Progenitor cell of endocrine pancreas (in vitro differentiated cells): ENCODE data around the gene NR1D2. TPM values are rescaled to one million over a fixed set of nuclear protein-coding genes. Genes with fewer than 3 reads are reported as not detected.
A peak's percentile ranks its signal among the peaks of the same experiment; 100 is the strongest.

Source experiments
- DNase-seq: peaks from one replicate; pipeline ENCODE4 v3.0.0; 2021; ENCODE audit warnings: low spot score; ENCODE audit not compliant: unreplicated experiment
- H3K27ac Mint-ChIP-seq: 2 replicates; pipeline ENCODE4 v1.8.0; 2021; ENCODE audit warnings: mild to moderate bottlenecking, moderate library complexity, mixed read lengths
- H3K27me3 Mint-ChIP-seq: 2 replicates; pipeline ENCODE4 v1.8.0; 2021; ENCODE audit warnings: mixed read lengths
- H3K36me3 Mint-ChIP-seq: 2 replicates; pipeline ENCODE4 v1.8.0; 2022; ENCODE audit warnings: mixed read lengths; ENCODE audit not compliant: insufficient read depth
- H3K4me1 Mint-ChIP-seq: 2 replicates; pipeline ENCODE4 v1.8.0; 2021; ENCODE audit warnings: low read depth, mixed read lengths
- H3K4me3 Mint-ChIP-seq: 2 replicates; pipeline ENCODE4 v1.8.0; 2021; ENCODE audit warnings: low read depth, mild to moderate bottlenecking, moderate library complexity, mixed read lengths
- H3K9me3 Mint-ChIP-seq: 2 replicates; pipeline ENCODE4 v1.8.0; 2021; ENCODE audit warnings: low read depth, mixed read lengths
- total RNA-seq: library from RNA; stranded (reverse); gene quantifications from 2 replicates; pipeline ENCODE4 v1.2.1, GENCODE V29; 2021
- TF ChIP-seq, protein P1 (sequence below): fragments of 200-600 bp; sonication (generic); IDR thresholded peaks from one replicate; pipeline ENCODE4 v1.5.0; 2021; ENCODE audit warnings: antibody characterized with exemption, mild to moderate bottlenecking; ENCODE audit not compliant: unreplicated experiment

Gene NR1D2
- total RNA-seq, 1 donor from 2014 or later: 14.9 TPM

DNA sequence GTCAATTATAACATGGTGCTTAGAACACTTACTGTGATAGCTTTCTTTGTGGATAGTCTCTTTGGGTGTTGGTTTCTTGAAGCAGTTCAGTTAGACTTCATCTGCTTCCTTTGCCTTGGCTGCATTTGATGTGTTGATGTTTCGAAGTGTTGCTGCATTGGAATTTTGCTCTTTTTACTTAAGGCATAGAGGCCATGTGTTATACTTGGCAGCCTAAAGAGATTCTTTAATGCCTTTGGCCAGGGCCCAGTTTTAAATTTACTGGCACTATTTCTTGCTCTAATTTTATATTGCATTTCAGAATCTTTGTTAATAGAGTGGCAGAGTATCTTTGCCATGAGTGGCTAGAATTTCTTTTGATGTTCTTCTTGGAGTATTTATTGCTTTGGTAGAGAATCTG, 21.2 kb downstream of the NR1D2 start:
- no peaks in the 10 kb centered on the region for H3K9me3 Mint-ChIP-seq
- H3K27me3 Mint-ChIP-seq: no peaks in the 10 kb centered on the region
- DNase-seq: no peak
- H3K4me1 Mint-ChIP-seq: no peaks in the 10 kb centered on the region
- TF ChIP-seq, protein P1, sequence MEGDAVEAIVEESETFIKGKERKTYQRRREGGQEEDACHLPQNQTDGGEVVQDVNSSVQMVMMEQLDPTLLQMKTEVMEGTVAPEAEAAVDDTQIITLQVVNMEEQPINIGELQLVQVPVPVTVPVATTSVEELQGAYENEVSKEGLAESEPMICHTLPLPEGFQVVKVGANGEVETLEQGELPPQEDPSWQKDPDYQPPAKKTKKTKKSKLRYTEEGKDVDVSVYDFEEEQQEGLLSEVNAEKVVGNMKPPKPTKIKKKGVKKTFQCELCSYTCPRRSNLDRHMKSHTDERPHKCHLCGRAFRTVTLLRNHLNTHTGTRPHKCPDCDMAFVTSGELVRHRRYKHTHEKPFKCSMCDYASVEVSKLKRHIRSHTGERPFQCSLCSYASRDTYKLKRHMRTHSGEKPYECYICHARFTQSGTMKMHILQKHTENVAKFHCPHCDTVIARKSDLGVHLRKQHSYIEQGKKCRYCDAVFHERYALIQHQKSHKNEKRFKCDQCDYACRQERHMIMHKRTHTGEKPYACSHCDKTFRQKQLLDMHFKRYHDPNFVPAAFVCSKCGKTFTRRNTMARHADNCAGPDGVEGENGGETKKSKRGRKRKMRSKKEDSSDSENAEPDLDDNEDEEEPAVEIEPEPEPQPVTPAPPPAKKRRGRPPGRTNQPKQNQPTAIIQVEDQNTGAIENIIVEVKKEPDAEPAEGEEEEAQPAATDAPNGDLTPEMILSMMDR: no peak
- H3K4me3 Mint-ChIP-seq: no peak overlapping the region
- peak overlapping the region; percentile 17 for H3K27ac Mint-ChIP-seq
- H3K36me3 Mint-ChIP-seq: peaks cover 26% of the 10 kb centered on the region

DNA sequence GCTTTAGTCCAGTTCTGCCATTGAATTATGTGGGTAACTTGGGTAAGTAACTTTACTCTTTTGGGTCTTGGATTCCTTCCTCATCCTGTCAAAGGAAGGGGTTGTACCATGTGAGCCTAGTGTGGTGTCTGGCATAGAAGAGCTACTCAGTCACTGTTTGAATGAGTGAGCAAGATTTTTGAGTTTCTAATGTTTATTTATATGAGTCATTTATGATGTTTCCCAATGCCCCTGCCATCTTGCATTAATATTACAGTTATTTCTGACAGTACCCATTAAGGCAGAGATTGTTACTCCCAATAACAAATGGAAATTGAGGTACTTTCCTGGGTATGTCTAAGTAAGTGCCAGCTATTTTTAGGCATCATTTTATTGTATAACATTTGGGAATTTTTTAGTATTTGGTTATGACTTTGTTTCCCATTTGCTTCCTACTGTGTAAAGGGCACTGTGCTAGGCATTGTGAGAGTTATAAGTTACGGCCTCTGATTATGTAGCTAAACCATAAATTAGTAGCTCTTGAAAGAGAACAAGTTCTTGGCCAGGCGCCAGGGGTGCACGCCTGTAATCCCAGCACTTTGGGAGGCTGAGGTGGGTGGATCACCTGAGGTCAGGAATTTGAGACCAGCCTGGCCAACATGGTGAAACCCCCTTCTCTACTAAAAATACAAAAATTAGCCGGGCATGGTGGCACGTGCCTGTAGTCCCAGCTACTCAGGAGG, 23.5 kb downstream of the NR1D2 start:
- Mint-ChIP-seq H3K27me3 (no peaks in the 10 kb centered on the region), H3K36me3 (peaks cover 15% of the 10 kb centered on the region), H3K4me1 (no peaks in the 10 kb centered on the region), H3K4me3 (no peak overlapping the region), H3K27ac (no peak overlapping the region), H3K9me3 (no peaks in the 10 kb centered on the region)
- TF ChIP-seq, protein P1: no peak
- DNase-seq: no peak

DNA sequence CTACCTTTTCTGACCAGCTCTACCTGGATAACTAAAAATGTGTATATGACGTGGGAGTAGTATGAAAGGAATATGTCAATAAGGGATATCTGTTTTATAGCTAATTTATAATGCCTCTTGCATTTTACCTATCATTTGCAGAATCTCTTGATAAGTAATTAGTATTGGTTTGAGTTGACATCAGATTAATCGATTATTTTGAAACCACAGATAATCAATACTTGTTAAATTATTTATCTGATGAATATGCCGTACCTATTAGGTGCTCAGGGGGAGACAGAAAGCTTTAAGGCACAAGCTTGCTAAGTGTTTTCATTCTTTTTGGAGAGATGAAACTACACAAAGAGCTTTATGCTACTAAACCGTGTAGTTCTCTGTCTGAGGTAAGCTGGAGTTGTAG, 24.3 kb downstream of the NR1D2 start:
- H3K27ac Mint-ChIP-seq: no peak overlapping the region
- TF ChIP-seq, protein P1: no peak
- no peaks in the 10 kb centered on the region for H3K27me3 Mint-ChIP-seq
- no peaks in the 10 kb centered on the region for H3K9me3 Mint-ChIP-seq
- DNase-seq: no peak
- H3K4me3 Mint-ChIP-seq: no peak overlapping the region
- peaks cover 13% of the 10 kb centered on the region for H3K36me3 Mint-ChIP-seq
- H3K4me1 Mint-ChIP-seq: no peaks in the 10 kb centered on the region

DNA sequence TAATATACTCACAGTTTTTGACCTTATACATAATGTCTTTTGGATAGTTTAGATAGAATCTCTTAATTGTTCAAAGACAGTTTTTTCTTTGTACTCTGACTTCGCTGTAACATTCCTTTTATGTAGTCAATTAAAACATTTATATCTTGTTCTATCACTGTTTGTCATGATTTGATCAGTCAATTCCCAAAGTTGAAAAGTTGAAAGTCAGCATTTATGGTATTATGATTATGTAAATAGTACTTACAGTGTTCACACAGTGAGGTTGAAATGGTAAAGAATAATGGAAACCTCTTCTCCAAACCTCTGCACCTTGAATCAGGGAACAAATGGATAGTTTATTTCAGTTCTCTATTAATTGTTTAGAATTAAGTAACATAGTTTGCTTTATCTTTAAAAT, 26.6 kb downstream of the NR1D2 start:
- H3K27ac Mint-ChIP-seq: no peak overlapping the region
- no peak overlapping the region for H3K4me3 Mint-ChIP-seq
- no peaks in the 10 kb centered on the region for H3K4me1 Mint-ChIP-seq
- TF ChIP-seq, protein P1: no peak
- no peaks in the 10 kb centered on the region for H3K27me3 Mint-ChIP-seq
- DNase-seq: no peak
- H3K9me3 Mint-ChIP-seq: peaks cover 8% of the 10 kb centered on the region
- peaks cover 13% of the 10 kb centered on the region for H3K36me3 Mint-ChIP-seq

DNA sequence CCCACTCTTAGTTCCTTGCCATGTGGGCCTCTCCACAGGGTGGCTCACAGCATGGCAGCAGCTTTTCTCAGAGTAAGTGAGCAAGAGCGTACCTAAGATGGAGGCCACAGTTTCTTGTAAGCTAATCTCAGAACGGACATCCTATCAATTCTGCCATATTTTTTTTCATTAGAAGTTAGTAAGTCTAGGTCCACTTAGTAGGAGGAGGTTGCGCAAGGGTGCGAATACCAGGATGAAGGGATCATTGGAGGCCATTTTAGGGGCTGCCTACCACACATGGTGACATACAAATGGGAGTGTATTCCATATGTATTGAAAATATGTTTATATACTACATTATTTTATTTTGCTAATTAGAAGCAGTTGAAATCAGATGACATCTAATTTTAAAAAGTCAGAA, 31.5 kb downstream of the NR1D2 start:
- Mint-ChIP-seq H3K4me3 (no peak overlapping the region), H3K9me3 (peaks cover 8% of the 10 kb centered on the region), H3K36me3 (peaks cover 11% of the 10 kb centered on the region), H3K27me3 (no peaks in the 10 kb centered on the region), H3K27ac (no peak overlapping the region), H3K4me1 (no peaks in the 10 kb centered on the region)
- DNase-seq: no peak
- TF ChIP-seq, protein P1: no peak
